Stimulated activated naive CD4-positive, alpha-beta T cell (primary cell): ENCODE measurements around the gene SHBG.

Experiments
- DNase-seq, 6 experiments: peaks; one replicate each; lab custom pipeline; 2025; lab: John Stamatoyannopoulos, UW

The SHBG gene

DNA sequence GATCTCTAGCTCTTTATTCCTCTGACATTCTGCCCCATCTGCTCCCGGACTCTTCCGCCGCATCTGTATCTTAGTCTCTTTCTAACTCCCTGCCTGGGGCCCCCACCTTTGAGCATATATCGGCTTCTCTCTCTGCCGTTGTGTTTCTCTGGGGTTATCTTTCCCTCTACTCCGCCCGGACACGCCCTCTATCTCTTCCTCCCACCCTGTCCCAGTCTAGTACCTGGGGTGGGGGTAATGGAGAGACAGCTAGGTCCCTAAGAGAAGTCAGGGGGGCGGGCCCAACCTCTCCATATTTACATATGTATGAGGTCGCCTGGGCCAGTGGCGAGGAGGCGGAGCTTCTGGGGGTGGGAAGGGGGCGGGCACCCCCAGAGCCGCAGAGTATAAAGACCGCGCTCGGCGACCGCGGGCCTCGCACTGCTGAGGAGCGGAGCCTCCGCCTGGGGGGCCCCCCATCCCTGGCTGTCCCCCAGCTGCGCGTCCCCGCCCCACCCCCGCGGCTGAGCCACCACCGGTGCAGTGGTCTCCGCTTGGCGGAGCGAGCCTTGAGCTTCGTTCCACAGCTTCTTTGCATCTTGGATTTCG lies 20.7 kb downstream of the SHBG start, which contains the start of gene ATP1B2:
TSS of gene ATP1B2 (plus strand) at position 418 of the 588 bp plus-strand sequence. CDS start 593 bp downstream, outside the sequence.
- peak; percentile 51 to 84 (median 70) for DNase-seq

DNA sequence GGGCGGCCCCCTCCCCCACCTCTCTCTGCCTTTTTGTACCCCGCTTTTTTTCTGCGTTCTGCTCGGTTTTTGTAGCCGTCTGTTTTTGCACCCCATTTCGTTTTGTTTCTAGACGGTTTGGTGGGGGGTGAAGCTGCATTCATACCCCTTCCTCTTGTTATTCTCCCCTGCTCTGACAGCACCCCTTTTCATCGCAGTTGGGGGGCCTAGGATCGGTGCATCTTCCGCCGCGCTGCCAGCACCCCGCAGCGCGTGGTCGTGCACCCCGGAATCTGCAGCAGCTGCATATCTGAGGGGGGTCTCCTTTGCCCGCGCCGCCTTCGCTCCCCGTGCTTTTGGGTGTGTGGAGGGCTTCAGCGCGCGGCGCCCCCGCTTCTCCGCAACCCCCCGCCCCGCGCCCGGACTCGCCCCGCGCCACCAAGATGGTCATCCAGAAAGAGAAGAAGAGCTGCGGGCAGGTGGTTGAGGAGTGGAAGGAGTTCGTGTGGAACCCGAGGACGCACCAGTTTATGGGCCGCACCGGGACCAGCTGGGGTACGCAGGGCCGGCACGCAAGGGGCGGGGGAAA lies 21.2 kb downstream of the SHBG start:
- DNase-seq: peak in 2 of 6 experiments; percentile 25 to 34

DNA sequence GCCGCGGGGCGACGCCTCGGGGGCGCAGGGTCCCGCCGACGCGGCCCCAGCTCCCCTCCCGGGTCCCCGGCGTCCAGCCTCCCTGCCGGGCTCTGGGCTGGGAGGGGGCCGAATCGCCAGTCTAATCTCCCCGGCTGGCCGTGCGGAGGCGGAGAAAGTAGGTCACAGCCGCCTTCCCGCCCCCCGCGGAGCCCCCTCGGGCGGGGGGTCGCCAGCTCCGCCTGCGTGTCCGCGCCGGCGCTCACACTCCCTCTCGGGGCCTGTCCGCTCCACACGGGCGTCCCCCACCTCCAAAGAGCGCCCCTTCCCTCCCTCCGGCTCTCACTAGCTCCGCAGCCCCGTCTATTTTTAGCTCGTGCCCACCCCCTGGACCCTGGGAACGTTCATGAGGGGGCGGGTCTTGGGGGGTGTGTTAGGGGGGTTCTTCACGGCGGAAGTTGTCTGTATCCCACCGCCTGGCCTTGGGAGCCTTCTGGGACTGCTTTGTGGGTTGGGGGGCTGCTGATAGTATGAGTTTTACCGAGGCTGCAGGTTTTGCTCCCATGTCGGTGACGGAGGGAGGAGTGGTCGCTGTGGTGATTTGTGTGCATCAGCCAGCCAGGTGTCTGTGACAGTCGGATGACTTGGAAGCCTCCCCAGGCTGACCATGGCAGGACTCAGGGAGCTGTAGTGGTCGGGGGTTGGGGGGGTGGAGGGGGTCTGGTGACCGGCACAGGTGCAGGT lies 21.9 kb downstream of the SHBG start:
- DNase-seq: no peak

DNA sequence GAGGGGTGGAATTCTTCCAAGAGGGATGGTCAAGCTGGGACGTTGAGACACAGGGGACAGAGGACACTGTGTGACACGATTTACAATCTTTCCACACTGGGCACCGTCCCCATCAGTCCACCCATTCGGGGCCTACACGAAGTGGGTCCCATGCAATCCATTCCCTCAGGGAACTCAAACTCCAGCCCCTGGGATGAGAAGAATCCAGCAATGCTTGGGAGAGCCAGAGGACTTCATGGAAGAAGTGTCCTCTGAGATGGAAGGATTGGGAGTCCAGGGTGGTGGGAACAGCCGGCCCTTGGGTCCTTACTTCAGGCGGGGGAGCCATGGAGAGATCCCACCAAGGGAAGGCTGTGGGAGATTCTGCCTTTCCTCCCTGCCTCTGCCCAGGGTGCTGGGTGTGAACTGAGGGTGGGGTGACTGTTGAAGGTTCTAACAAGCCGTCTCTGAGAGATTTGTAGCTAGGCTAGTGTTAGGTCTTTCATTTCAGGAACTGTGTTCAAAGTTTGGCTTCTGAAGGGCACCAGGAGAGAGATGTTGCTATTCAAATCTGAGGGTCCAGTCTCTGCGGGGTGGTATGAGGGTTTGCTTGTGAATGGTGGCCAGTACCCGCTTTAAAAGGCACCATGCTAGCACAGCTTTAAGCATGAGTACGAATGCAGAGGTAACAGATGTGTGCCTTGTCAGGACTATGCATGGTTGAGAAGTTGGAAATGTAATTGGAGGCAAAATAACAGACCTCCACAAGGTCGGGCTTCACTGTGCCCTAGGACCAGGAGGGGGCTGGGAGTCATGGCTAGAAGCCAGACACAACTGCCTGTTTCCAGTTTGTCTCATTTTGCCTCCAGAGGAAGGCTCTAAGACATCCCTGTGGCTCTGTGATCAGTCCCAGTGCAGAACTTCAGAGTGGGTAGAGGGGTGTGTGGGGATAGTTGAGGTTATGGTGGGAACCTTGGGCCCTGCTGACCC lies 22.7 kb downstream of the SHBG start:
- DNase-seq: no peak

DNA sequence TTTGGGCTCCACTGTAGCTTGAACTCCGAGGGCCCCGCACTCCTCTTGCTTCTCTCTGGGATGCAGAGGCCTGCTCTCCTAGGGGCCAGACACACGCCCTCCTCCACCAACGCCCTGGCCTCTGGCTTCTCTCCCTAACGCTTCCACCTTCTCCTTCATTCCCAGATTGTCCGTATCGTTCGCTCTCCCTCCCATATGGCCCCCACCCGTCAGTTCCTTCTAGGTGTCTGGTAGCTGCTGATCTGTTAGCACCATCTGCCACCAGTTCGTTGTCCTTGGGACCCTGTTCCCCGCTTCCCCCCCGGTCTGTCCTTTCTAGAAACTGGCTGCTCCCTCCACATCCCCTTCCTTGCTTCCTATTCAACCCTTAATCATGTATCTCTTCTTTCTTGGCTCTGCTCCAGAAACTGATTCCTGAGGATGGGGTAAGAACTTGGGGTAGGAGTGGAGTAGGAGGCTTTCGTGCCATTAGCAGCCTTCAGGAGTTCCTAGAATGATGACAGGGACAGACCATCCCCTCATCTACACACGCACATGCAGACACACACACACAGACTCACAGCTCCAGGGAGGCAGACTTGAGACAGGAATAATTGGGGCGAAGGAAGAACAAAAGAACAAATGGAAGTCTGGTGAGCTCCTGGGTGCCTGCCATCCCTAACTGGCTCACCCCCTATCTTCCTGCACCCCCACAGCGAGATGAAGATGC lies 25.1 kb downstream of the SHBG start:
- no peak for DNase-seq

DNA sequence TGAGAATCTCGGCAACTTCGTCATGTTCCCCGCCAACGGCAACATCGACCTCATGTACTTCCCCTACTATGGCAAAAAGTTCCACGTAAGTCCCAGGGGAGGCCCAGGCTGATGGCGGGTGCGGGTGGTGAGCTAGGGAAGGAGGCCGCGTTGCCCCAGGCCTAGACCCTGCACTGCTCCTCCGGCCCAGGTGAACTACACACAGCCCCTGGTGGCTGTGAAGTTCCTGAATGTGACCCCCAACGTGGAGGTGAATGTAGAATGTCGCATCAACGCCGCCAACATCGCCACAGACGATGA lies 25.6 kb downstream of the SHBG start:
- no peak for DNase-seq

DNA sequence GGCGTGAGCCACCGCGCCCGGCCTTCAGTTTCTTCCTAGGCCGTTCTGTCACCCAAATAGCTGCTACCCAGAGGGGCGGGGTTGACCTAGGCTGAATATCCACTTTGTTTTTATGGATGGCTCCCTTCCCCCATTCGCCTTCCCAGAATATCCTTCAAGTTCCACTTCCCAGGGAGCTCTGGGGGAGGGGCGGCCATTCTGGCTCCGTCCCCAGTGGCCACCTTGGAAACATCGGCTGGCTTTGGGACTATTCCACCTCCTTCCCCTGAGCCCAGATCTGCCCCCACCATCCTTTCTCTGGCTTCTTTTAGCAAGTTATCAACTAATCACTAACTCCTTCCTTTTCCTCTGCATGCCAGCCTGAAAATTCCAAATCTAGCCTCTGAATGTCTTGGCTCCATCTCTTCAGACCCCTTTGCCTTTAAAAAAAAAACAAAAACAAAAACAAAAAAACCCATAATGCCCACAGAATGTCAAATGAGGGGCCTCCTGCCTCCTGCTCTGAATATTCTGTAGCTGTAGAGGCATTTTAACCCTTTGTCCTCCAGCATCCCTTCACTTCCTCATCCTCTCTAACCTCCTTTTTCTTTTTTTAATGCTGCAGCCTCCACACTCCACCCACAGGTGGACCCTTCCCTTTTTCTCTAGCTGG lies 27.1 kb downstream of the SHBG start:
- DNase-seq: no peak

DNA sequence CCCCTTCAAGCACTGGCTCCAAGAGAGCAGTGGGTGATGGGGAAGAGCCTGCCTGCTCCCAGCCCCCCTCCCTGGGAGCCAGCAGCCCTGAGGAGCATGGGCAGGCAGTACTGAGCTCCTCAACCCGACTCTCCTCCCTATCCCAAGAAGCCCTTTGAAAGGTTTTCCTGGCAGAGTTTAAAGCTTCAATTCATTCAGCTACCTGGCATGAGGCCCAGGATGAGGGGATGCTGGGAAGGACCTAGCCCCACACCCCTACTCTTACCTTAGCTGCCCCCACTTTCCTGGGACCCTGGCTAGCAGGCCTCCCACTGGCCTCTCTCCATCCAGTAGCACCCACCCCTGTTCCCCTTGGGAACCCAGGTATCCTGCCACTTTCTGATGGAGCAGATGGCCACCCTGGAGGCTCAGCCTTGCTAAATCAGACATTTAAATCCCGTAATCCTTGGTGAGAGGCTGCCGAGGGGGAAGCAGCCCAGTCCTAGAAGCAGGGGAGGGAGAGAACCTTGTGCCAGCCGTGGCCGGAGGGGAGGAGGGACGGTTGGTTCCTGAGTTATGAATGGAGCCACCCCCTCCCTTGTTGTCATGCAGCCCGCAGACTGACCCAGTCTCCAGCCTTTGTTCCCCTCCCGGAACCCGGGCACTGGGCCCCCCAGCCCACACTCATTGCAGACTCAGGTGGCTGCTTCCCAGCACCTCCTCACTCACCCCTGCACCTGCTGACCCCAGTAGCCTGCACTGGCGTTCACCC lies 37.9 kb downstream of the SHBG start:
- no peak for DNase-seq

DNA sequence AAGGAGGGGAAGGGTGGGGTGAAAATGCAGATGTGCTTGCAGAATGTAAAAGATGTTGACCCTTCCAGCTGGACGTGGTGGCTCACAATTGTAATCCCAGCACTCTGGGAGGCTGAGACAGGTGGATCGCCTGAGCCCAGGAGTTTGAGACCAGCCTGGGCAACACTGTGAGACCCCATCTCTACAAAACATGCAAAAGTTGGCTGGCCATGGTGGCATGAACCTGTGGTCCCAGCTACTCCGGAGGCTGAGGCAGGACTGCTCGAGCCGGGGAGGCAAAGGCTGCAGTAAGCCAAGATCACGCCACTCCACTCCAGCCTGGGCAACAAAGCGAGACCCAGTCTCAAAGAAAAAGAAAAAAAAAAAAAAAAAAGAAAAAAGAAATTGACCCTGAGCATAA lies 38.5 kb downstream of the SHBG start:
- DNase-seq: no peak

DNA sequence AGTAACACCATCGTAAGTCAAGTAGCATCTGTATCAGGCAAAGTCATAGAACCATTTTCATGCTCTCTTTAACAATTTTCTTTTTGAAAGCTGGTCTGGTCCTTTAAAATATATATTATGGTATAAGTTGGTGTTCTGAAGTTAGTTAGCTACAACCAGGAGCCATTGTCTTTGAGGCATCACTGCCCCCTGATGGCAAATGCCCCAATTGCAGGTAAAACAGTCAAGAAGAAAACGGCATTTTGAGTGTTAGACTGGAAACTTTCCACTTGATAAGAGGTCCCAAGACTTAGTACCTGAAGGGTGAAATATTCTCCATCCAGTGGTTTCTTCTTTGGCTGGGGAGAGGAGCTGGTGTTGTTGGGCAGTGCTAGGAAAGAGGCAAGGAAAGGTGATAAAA lies 43.3 kb downstream of the SHBG start:
- peak in 4 of 6 experiments; percentile 4 to 20 (median 8) for DNase-seq

DNA sequence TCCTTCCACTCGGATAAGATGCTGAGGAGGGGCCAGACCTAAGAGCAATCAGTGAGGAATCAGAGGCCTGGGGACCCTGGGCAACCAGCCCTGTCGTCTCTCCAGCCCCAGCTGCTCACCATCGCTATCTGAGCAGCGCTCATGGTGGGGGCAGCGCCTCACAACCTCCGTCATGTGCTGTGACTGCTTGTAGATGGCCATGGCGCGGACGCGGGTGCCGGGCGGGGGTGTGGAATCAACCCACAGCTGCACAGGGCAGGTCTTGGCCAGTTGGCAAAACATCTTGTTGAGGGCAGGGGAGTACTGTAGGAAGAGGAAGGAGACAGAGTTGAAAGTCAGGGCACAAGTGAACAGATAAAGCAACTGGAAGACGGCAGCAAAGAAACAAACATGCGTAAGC lies 45.0 kb downstream of the SHBG start:
- DNase-seq: no peak

DNA sequence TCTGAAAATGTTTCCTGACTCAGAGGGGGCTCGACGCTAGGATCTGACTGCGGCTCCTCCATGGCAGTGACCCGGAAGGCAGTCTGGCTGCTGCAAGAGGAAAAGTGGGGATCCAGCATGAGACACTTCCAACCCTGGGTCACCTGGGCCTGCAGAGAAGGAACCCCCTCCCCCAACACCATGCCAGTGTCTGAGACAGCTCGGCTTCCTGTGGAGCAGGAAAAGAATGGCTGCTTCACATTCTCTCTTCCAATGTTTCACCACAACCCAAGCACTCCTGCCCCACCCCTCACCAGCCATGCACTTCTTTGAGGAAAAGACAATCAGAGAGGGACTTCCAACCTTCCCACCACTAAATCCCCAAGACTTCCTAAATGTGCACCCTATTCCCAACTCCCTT lies 46.6 kb downstream of the SHBG start:
- no peak for DNase-seq

DNA sequence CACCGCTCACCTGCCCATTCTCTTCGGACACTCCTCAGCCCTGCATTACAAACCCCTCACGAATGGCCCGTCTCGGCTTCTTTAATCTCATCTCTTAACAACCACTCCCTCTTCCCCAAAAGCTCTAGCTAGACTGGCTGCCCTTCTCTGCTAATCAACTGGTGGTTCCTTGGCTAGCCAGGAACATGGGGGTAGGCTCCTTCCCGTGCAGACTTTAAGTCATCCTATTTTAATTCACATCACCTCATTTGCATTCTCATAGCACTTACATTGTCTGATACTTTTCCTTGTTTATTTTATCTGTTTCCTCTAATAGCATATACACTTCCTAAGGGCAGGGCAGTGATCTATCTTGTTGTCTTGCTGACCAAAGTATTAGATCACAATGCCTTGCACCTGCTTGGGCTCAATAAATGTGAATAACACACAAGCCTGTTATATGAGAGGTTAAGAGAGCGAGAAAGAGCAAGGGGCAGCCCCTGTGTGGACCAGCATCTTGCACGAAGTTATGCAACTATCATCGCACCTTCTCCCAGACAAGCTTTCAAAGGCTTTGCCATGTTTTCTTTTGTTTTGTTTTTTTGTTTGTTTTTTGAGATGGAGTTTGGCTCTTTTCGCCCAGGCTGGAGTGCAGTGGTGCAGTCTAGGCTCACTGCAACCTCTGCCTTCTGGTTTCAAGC lies 47.6 kb downstream of the SHBG start:
- no peak for DNase-seq
